SK-N-SH (cell line): Measurements from ENCODE around the gene AGBL1.

Source experiments
- CTCF ChIP-seq: fragments of 200-600 bp; sonication (generic); IDR thresholded peaks from 2 replicates; pipeline ENCODE4 v1.6.1; 2017; ENCODE audit warnings: antibody characterized with exemption, mild to moderate bottlenecking, moderate library complexity
- EP300 ChIP-seq, 2 experiments: IDR thresholded peaks; 2 replicates each; pipeline versions ENCODE4 v1.4.0 to v1.6.1; 2012; ENCODE audit warnings: borderline replicate concordance in 1 of 2, low read depth in 1 of 2, low read length in 1 of 2
- EZH2phosphoT487 ChIP-seq: fragments of 200-600 bp; sonication (generic); IDR thresholded peaks from 2 replicates; pipeline ENCODE4 v1.6.1; 2017; ENCODE audit warnings: low read depth, mixed run types, mild to moderate bottlenecking, antibody characterized with exemption, moderate library complexity, borderline replicate concordance
- SMC3 ChIP-seq: IDR thresholded peaks from 2 replicates; pipeline ENCODE4 v1.6.1; 2012; ENCODE audit warnings: low read depth, low read length, improper control_type of control experiment
- TAF1 ChIP-seq: IDR thresholded peaks from 2 replicates; pipeline ENCODE4 v1.6.1; 2012; ENCODE audit warnings: low read depth, mild to moderate bottlenecking, low read length, moderate library complexity, borderline replicate concordance

GRCh38 chr15:86062646-86063243 lies 16.9 kb upstream of the AGBL1 start:
- no peak for TF ChIP-seq SMC3
- TF ChIP-seq CTCF = no peak
- TF ChIP-seq TAF1 = no peak
- TF ChIP-seq EP300 (IDR thresholded peaks at IDR 0.05; ENCODE audit: borderline replicate concordance in 1 of 2, low read depth in 1 of 2, low read length in 1 of 2) = no peak
- no peak for TF ChIP-seq EZH2phosphoT487
